MM.1S (cell line): ENCODE data around the gene ZDHHC1.

Experiments
- CTCF ChIP-seq: fragments of 300-600 bp; sonication (generic); IDR thresholded peaks from 2 replicates; pipeline ENCODE4 v1.5.1; 2016; ENCODE audit warnings: antibody characterized with exemption, low read length, mixed read lengths
- EZH2 ChIP-seq: fragments of 300-600 bp; sonication (generic); optimal IDR thresholded peaks from 2 replicates; pipeline ENCODE3; 2017; ENCODE audit warnings: low read depth, mild to moderate bottlenecking, antibody characterized with exemption, low read length, mixed read lengths
- EZH2phosphoT487 ChIP-seq: fragments of 300-600 bp; sonication (generic); IDR thresholded peaks from 2 replicates; pipeline ENCODE4 v1.6.1; 2018; ENCODE audit warnings: antibody characterized with exemption, low read length

GRCh38 chr16:67406111-67406971 lies 9.9 kb downstream of the ZDHHC1 start:
- TF ChIP-seq CTCF, result no peak
- no peak for TF ChIP-seq EZH2
- no peak for TF ChIP-seq EZH2phosphoT487
